Non-pigmented ciliary epithelial cell (primary cell): ENCODE results near the gene NFATC2.
A peak's percentile ranks its signal among the peaks of the same experiment; 100 is the strongest.
"Not testable (repeated sequence)": the region's sequence is repeated elsewhere in the genome, so short reads cannot be mapped to it uniquely, and the experiment has no call there.

Source experiments
- DNase-seq: peaks from one replicate; pipeline ENCODE4 v3.0.0-alpha.2; 2010; ENCODE audit warnings: low read depth

Gene NFATC2

GRCh38 chr20:51494241-51495110, 48.0 kb downstream of the NFATC2 start:
- no peak for DNase-seq

- no peak for DNase-seq
These were observed 49.1 kb downstream of the NFATC2 start for GRCh38 chr20:51493346-51493791.

- DNase-seq: no peak
These were observed 50.1 kb downstream of the NFATC2 start for GRCh38 chr20:51492167-51493092.

- no peak for DNase-seq
These were observed 51.1 kb downstream of the NFATC2 start for GRCh38 chr20:51491393-51491792.

- no peak for DNase-seq
These were observed 51.9 kb downstream of the NFATC2 start for GRCh38 chr20:51490635-51491034.

GRCh38 chr20:51489611-51490010, 52.9 kb downstream of the NFATC2 start:
- no peak for DNase-seq

GRCh38 chr20:51488331-51488730, 54.2 kb downstream of the NFATC2 start:
- no peak for DNase-seq

- peak; percentile 63 for DNase-seq
These were observed 54.8 kb downstream of the NFATC2 start for GRCh38 chr20:51487565-51488268.

- DNase-seq: no peak
These were observed 55.4 kb downstream of the NFATC2 start for GRCh38 chr20:51487076-51487475.

GRCh38 chr20:51486197-51487005, 56.1 kb downstream of the NFATC2 start:
- no peak for DNase-seq

GRCh38 chr20:51484831-51485230, 57.7 kb downstream of the NFATC2 start:
- no peak for DNase-seq

GRCh38 chr20:51484141-51484815, 58.2 kb downstream of the NFATC2 start:
- no peak for DNase-seq

GRCh38 chr20:51482836-51483473, 59.6 kb downstream of the NFATC2 start:
- DNase-seq: no peak

GRCh38 chr20:51481341-51481914, 61.1 kb downstream of the NFATC2 start:
- no peak for DNase-seq

GRCh38 chr20:51480507-51481270, 61.8 kb downstream of the NFATC2 start:
- DNase-seq: no peak

- not testable (repeated sequence) for DNase-seq
These were observed 66.4 kb downstream of the NFATC2 start for GRCh38 chr20:51476106-51476505.

GRCh38 chr20:51473771-51474170, 68.7 kb downstream of the NFATC2 start:
- DNase-seq: no peak

- DNase-seq: no peak
These were observed 69.3 kb downstream of the NFATC2 start for GRCh38 chr20:51473256-51473655.

GRCh38 chr20:51470907-51471411, 71.6 kb downstream of the NFATC2 start:
- DNase-seq: no peak
